Sigmoid colon (tissue), 4 donors: ENCODE data around the gene EPB41L4B.

ENCODE experiments used
- EP300 ChIP-seq, 4 donors: sonication (generic); formaldehyde crosslinking; IDR thresholded peaks; one replicate each; pipeline ENCODE4 v1.6.1; 2017; ENCODE audit warnings: antibody characterized with exemption in 4 of 4
- POLR2AphosphoS5 ChIP-seq, 4 donors: sonication (generic); formaldehyde crosslinking; IDR thresholded peaks; one replicate each; pipeline ENCODE4 v1.6.1; 2017; ENCODE audit warnings: antibody characterized with exemption in 4 of 4
- TF ChIP-seq, protein P1 (sequence below), 4 experiments: fragments of 450-650 bp in 3 of 4; fragments of 200-600 bp in 1 of 4; IDR thresholded peaks; one replicate each; pipeline ENCODE4 v1.5.1; 2016 to 2019; ENCODE audit warnings: antibody characterized with exemption in 4 of 4, mild to moderate bottlenecking in 3 of 4, moderate library complexity in 2 of 4

- TF ChIP-seq POLR2AphosphoS5 (IDR thresholded peaks at IDR 0.05) = no peak
- TF ChIP-seq EP300 (IDR thresholded peaks at IDR 0.05) = no peak
- TF ChIP-seq, protein P1, sequence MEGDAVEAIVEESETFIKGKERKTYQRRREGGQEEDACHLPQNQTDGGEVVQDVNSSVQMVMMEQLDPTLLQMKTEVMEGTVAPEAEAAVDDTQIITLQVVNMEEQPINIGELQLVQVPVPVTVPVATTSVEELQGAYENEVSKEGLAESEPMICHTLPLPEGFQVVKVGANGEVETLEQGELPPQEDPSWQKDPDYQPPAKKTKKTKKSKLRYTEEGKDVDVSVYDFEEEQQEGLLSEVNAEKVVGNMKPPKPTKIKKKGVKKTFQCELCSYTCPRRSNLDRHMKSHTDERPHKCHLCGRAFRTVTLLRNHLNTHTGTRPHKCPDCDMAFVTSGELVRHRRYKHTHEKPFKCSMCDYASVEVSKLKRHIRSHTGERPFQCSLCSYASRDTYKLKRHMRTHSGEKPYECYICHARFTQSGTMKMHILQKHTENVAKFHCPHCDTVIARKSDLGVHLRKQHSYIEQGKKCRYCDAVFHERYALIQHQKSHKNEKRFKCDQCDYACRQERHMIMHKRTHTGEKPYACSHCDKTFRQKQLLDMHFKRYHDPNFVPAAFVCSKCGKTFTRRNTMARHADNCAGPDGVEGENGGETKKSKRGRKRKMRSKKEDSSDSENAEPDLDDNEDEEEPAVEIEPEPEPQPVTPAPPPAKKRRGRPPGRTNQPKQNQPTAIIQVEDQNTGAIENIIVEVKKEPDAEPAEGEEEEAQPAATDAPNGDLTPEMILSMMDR (IDR thresholded peaks at IDR 0.05) = no peak
These were observed 122.0 kb downstream of the EPB41L4B start for GRCh38 chr9:109198736-109199382.
